Testis (tissue), 2 donors: ENCODE measurements around the gene ERGIC3.

Experiments
- POLR2A ChIP-seq: fragments of 450-650 bp; IDR thresholded peaks from one replicate; pipeline ENCODE4 v1.6.1; 2017; ENCODE audit warnings: antibody characterized with exemption, mild to moderate bottlenecking, moderate library complexity
- TF ChIP-seq, protein P1 (sequence below), 3 experiments: fragments of 450-650 bp in 2 of 3; fragments of 200-600 bp in 1 of 3; sonication (generic) in 1 of 3; IDR thresholded peaks; one replicate each; pipeline ENCODE4 v1.5.1; 2016 to 2019; ENCODE audit warnings: antibody characterized with exemption in 3 of 3, mild to moderate bottlenecking in 2 of 3, moderate library complexity in 1 of 3

DNA sequence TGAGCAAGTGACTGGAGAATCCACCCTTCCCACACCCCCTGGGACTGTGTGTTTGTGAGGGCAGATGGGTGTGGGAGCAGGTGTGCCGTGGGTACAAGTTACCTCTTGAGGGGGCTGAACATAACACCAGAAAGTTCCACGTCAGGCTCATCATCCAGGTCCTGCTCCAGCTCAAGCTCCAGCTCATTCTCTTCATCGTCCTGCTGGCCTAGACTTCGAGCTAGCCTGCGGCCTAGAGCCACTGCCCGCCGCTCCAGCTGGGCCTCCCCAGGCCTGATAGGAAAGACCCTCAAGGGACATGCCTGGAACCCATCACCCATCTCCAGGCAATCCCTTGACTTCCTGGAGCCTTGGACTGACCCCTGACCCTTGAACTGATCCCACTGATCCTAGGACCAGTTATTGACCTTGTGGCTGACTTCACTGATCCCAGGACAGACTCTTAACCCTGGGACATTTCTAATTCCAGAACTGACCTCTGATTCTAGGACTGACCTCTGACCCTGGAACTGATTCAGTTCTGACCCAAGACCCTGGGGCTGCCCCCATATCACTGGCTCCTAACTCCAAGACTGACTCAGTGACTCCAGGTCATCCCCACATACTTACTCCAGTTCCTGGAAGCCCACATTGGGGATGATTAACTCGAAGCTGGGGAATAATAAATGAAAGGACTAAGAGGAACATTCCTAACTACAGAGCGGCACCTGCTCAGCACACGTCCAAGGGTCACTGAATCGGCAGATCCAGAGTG, 62.0 kb downstream of the ERGIC3 start:
- TF ChIP-seq POLR2A = no peak
- TF ChIP-seq, protein P1, sequence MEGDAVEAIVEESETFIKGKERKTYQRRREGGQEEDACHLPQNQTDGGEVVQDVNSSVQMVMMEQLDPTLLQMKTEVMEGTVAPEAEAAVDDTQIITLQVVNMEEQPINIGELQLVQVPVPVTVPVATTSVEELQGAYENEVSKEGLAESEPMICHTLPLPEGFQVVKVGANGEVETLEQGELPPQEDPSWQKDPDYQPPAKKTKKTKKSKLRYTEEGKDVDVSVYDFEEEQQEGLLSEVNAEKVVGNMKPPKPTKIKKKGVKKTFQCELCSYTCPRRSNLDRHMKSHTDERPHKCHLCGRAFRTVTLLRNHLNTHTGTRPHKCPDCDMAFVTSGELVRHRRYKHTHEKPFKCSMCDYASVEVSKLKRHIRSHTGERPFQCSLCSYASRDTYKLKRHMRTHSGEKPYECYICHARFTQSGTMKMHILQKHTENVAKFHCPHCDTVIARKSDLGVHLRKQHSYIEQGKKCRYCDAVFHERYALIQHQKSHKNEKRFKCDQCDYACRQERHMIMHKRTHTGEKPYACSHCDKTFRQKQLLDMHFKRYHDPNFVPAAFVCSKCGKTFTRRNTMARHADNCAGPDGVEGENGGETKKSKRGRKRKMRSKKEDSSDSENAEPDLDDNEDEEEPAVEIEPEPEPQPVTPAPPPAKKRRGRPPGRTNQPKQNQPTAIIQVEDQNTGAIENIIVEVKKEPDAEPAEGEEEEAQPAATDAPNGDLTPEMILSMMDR (IDR thresholded peaks at IDR 0.05) = no peak
